Heart left ventricle (tissue), 13 donors: ENCODE measurements around the gene SNX2.

Experiments
- CTCF ChIP-seq, 12 donors: fragments of 200-600 bp; sonication (generic) in 4 of 12; IDR thresholded peaks; one replicate each; pipeline versions ENCODE4 v1.5.0 to v1.8.0; 2018 to 2022; ENCODE audit warnings: antibody characterized with exemption in 12 of 12, mild to moderate bottlenecking in 5 of 12
- POLR2A ChIP-seq, 2 donors: fragments of 450-650 bp; IDR thresholded peaks; one replicate each; pipeline ENCODE4 v1.6.1; 2017; ENCODE audit warnings: antibody characterized with exemption in 2 of 2, mild to moderate bottlenecking in 2 of 2, moderate library complexity in 2 of 2
- donor health status: ischemic (EF 13 %, LVEDD 7.1; RV severe dilation, severe dysfunction).
- donor health status: DM: no; HTN: yes; CAD: no.
- donor health status: DM: no; HTN: no; CAD: no.
- donor health status: ischemic (EF 25% LVEDD 6.9; RV normal size, moderate dysfunction).
- donor health status: ischemic (EF 25% LVEDD 5.7; RV mildly dilated, moderate dysfunction).
- donor health status: ischemic (EF 35%, LVEDD 5.7; RV mildly dilated, moderate dysfunction).
- donor health status: nonischemic (EF 11% LVEDD 7.7; RV severe dilation, severe dysfunction).
- donor health status: DM: yes; HTN: yes; CAD: no.
- donor health status: PGD.
- donor health status: ischemic (EF 29% LVEDD 5.4; RV normal size, mild dysfunction).
- donor health status: nonischemic (EF 23%, LVEDD 6.1; RV moderate dilation, normal function).

- no peak for TF ChIP-seq CTCF (IDR thresholded peaks at IDR 0.05)
- TF ChIP-seq POLR2A (IDR thresholded peaks at IDR 0.05) = no peak
Measured at GRCh38 chr5:122864400-122864799, 89.5 kb downstream of the SNX2 start.
